NCI-H2227 (cell line): ENCODE results near the gene C2orf69.

Experiments
- DNase-seq: peaks from one replicate; lab custom pipeline; 2025; ENCODE audit not compliant: unreplicated experiment; lab: John Stamatoyannopoulos, UW

C2orf69 gene

DNA sequence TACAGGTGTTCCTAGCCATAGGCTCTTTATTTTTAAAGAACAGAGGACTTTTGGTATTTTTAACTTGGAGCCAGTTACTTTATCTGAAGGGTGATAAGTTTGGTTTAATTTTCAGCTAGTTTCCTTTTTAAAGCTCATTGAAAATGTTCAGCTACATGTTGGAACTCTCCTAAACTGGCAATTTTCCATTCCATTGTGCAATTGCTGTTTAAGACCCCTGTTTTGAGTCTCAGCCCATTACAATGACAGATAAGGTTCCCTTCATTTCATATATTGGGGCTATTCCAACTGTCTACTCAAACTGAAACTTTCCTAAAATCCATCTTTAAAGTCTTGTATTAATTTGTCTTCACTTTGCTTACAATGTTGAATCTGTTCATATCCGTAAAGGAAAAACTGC is 55.9 kb downstream of the C2orf69 start:
- DNase-seq = no peak

DNA sequence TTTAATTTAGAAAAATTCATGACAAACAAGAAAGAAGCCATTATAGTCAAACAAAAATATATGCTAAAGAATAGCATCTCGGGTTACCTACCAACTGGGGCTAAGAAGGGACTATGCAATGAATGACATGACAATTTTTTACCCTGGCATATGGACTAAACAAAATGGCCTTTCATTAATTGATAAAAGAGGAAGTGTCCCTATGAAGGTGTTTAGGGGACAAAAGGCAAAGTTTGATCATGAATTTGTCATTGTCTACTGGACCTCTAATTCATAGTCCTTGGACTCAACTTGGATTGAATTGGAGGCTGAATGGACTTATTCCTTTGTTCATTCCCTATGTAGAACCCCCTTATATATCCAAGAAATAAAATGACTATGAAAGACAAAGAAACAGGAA is 57.0 kb downstream of the C2orf69 start:
- DNase-seq = no peak

DNA sequence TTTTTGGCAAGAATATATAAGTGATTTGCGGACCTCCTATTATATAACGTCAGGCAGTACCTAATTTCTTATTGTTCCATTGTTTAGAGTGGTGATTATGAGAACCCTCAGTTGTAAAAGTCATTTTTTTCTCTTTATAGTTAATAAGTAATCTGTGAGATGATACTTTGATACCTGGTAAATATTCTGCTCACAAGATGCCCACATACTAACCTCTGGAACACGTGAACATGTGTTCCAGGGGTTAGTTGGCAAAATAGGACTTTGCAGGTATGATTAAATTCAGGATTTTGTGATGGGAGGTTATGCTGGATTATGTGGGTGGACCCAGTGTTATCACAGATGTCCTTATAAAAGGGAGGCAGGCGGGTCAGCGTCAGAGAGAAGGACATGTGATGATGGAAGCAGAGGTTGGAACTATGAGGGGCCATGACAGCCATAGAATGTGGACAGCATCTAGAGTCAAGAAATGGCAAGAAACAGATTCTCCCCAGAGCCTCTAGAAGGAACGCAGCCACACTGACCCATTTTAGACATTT is 61.1 kb downstream of the C2orf69 start:
- no peak for DNase-seq

DNA sequence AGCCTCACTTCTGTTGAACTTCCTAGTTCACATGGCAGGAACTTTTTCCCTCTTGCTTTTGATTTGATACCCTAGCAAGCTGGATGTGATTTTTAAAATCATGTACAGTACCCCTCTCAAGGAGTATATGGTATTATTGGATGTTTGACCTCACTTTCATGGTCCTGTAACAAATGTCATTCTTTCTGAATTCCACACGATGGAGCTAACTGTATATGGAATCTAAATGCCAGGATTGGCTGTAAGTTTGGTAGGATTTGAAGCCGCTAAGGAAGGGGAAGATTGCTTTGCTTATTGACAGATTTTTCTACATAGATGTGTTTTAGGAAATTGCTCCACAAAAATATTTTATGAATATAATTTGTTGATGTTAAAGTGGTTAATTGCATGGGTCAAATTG is 62.6 kb downstream of the C2orf69 start:
- DNase-seq = peak; percentile 65

DNA sequence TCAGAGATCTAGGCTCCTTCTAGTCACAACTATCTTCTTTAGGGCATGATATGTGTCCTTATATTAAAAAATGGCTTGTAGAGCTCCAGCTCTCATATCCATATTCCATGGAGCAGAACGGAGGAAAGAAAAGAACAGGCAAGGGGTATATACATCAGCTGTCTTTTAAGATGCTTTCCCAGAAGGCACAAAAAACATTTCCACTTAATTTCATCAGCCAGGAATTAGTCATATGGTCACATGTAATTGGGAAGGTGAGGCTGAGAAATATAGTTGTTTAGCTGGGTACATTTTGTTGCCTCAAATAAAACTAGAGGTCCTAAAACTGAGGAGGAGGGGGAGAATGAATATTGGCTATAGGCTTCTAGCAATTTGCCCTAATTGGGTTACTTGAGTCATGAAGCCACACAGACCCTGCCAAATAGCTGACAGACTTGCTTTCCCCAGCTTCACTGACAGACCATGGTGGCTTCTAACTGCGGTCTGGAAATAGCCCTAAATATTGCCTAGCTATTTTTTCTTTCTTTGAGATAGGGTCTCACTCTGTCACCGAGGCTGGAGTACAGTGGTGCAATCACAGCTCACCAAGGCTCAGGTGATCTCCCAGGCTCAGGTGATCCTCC is 64.3 kb downstream of the C2orf69 start:
- DNase-seq = no peak
